Measurements from ENCODE around the gene ZSCAN9. TPM values are rescaled to one million over a fixed set of nuclear protein-coding genes. Genes with fewer than 3 reads are reported as not detected.

Gene ZSCAN9
- total RNA-seq, 1 experiment from 2014 or later = 13.9 TPM

- no peak for DNase-seq (ENCODE audit: low spot score)
Measured at GRCh38 chr6:28220257-28221133, 4.6 kb upstream of the ZSCAN9 start.

- no peak for DNase-seq (ENCODE audit: low spot score)
Measured at GRCh38 chr6:28224131-28225055, 682 bp upstream of the ZSCAN9 start.

GRCh38 chr6:28226460-28226859, 1.4 kb downstream of the ZSCAN9 start:
- DNase-seq (ENCODE audit: low spot score) = no peak

- no peak for DNase-seq (ENCODE audit: low spot score)
Measured at GRCh38 chr6:28232785-28233184, 7.7 kb downstream of the ZSCAN9 start.

GRCh38 chr6:28235912-28236452, 10.9 kb downstream of the ZSCAN9 start:
- DNase-seq (ENCODE audit: low spot score) = no peak

GRCh38 chr6:28239636-28240035, 14.6 kb downstream of the ZSCAN9 start:
- no peak for DNase-seq (ENCODE audit: low spot score)

GRCh38 chr6:28240471-28240870, 15.4 kb downstream of the ZSCAN9 start:
- no peak for DNase-seq (ENCODE audit: low spot score)

GRCh38 chr6:28243946-28244345, 18.9 kb downstream of the ZSCAN9 start:
- DNase-seq (ENCODE audit: low spot score) = no peak

- DNase-seq (ENCODE audit: low spot score) = no peak
Measured at GRCh38 chr6:28245206-28245941, 20.3 kb downstream of the ZSCAN9 start.

- DNase-seq (ENCODE audit: low spot score) = no peak
Measured at GRCh38 chr6:28248916-28249315, 23.8 kb downstream of the ZSCAN9 start.

GRCh38 chr6:28250747-28251146, 25.7 kb downstream of the ZSCAN9 start:
- DNase-seq (ENCODE audit: low spot score) = no peak

- no peak for DNase-seq (ENCODE audit: low spot score)
Measured at GRCh38 chr6:28251661-28252008, 26.6 kb downstream of the ZSCAN9 start.

GRCh38 chr6:28252009-28252975, 27.2 kb downstream of the ZSCAN9 start, which contains the start of gene ZKSCAN4:
Gene ZKSCAN4 (minus strand): TSS chr6:28252269. CDS start chr6:28251980, 289 bp downstream.
- peak; percentile 60 for DNase-seq (ENCODE audit: low spot score)

GRCh38 chr6:28254121-28254519, 29.0 kb downstream of the ZSCAN9 start:
- DNase-seq (ENCODE audit: low spot score) = no peak

GRCh38 chr6:28257042-28257441, 32.0 kb downstream of the ZSCAN9 start:
- no peak for DNase-seq (ENCODE audit: low spot score)

GRCh38 chr6:28258877-28259777, 34.1 kb downstream of the ZSCAN9 start, which contains the start of gene NKAPL:
Gene NKAPL (plus strand): TSS chr6:28259297. CDS start chr6:28259372, 75 bp downstream.
- no peak for DNase-seq (ENCODE audit: low spot score)

- no peak for DNase-seq (ENCODE audit: low spot score)
Measured at GRCh38 chr6:28263922-28264321, 38.8 kb downstream of the ZSCAN9 start.

GRCh38 chr6:28264834-28265401, 39.8 kb downstream of the ZSCAN9 start:
- DNase-seq (ENCODE audit: low spot score) = no peak

- DNase-seq (ENCODE audit: low spot score) = no peak
Measured at GRCh38 chr6:28266563-28266961, 41.5 kb downstream of the ZSCAN9 start.

Measured in H4 (cell line).